Astrocyte (in vitro differentiated cells and primary cell): ENCODE results near the gene RAET1G. TPM values are rescaled to one million over a fixed set of nuclear protein-coding genes. Genes with fewer than 3 reads are reported as not detected.

Experiments
- DNase-seq: peaks from one replicate; pipeline ENCODE4 v3.0.0-alpha.2; 2010; ENCODE audit warnings: low read depth
- FAIRE-seq: peaks from 2 replicates; lab custom pipeline; 2011; peaks lifted over from hg19 to GRCh38; lab: Jason Lieb, UNC
- H2AFZ ChIP-seq: 2 replicates; pipeline ENCODE4 v1.6.0; 2012; ENCODE audit warnings: low read depth, low read length, inconsistent platforms
- H3K27ac ChIP-seq: 2 replicates; pipeline ENCODE4 v1.5.1; 2011; ENCODE audit warnings: low read depth, low read length, inconsistent platforms
- H3K27me3 ChIP-seq: 2 replicates; pipeline ENCODE4 v1.6.0; 2011; ENCODE audit warnings: low read length, inconsistent platforms; ENCODE audit not compliant: insufficient read depth
- H3K36me3 ChIP-seq: 2 replicates; pipeline ENCODE4 v1.5.1; 2011; ENCODE audit warnings: low read length, inconsistent platforms; ENCODE audit not compliant: insufficient read depth
- H3K4me1 ChIP-seq: 2 replicates; pipeline ENCODE4 v1.5.1; 2011; ENCODE audit warnings: low read length, inconsistent platforms; ENCODE audit not compliant: insufficient read depth
- H3K4me2 ChIP-seq: 2 replicates; pipeline ENCODE4 v1.6.0; 2012; ENCODE audit warnings: low read length, inconsistent platforms
- H3K4me3 ChIP-seq: 2 replicates; pipeline ENCODE4 v1.5.1; 2011; ENCODE audit warnings: low read depth, mild to moderate bottlenecking, low read length, inconsistent platforms; ENCODE audit not compliant: insufficient read depth
- H3K79me2 ChIP-seq: 2 replicates; pipeline ENCODE4 v1.6.0; 2012; ENCODE audit warnings: mild to moderate bottlenecking, low read length, inconsistent platforms; ENCODE audit not compliant: insufficient read depth
- H3K9ac ChIP-seq: 2 replicates; pipeline ENCODE4 v1.6.0; 2012; ENCODE audit warnings: mild to moderate bottlenecking, low read length, inconsistent platforms
- H3K9me3 ChIP-seq: 2 replicates; pipeline ENCODE4 v1.5.1; 2012; ENCODE audit warnings: low read depth, mild to moderate bottlenecking, low read length, inconsistent platforms; ENCODE audit not compliant: insufficient read depth
- H4K20me1 ChIP-seq: 2 replicates; pipeline ENCODE4 v1.6.0; 2012; ENCODE audit warnings: low read length, inconsistent platforms; ENCODE audit not compliant: insufficient read depth
- H3K27ac Mint-ChIP-seq: one replicate; pipeline ENCODE4 v1.8.0; 2021; ENCODE audit warnings: mild to moderate bottlenecking, mixed read lengths; ENCODE audit not compliant: unreplicated experiment
- H3K27me3 Mint-ChIP-seq: one replicate; pipeline ENCODE4 v1.8.0; 2021; ENCODE audit warnings: low read depth, mixed read lengths; ENCODE audit not compliant: unreplicated experiment
- H3K36me3 Mint-ChIP-seq: one replicate; pipeline ENCODE4 v1.8.0; 2021; ENCODE audit warnings: low read depth, mixed read lengths; ENCODE audit not compliant: unreplicated experiment
- H3K4me1 Mint-ChIP-seq: one replicate; pipeline ENCODE4 v1.8.0; 2021; ENCODE audit warnings: low read depth, mixed read lengths; ENCODE audit not compliant: unreplicated experiment
- H3K4me3 Mint-ChIP-seq: one replicate; pipeline ENCODE4 v1.8.0; 2021; ENCODE audit warnings: mild to moderate bottlenecking, moderate library complexity, mixed read lengths; ENCODE audit not compliant: unreplicated experiment
- H3K9me3 Mint-ChIP-seq: one replicate; pipeline ENCODE4 v1.8.0; 2021; ENCODE audit warnings: mild to moderate bottlenecking, mixed read lengths; ENCODE audit not compliant: unreplicated experiment
- EZH2 ChIP-seq: IDR thresholded peaks from 2 replicates; pipeline ENCODE4 v1.6.1; 2012; ENCODE audit warnings: mild to moderate bottlenecking, low read length, inconsistent platforms; ENCODE audit not compliant: insufficient read depth
- total RNA-seq: library from RNA; stranded (reverse); gene quantifications from 2 replicates; pipeline ENCODE4 v1.2.1, GENCODE V29; 2021
- TF ChIP-seq, protein P1 (sequence below): IDR thresholded peaks from 2 replicates; pipeline ENCODE4 v1.5.1; 2011; ENCODE audit warnings: low read depth, mild to moderate bottlenecking, inconsistent platforms, low read length, moderate library complexity; ENCODE audit not compliant: insufficient read depth

RAET1G gene
- total RNA-seq, 1 donor from 2014 or later: not detected

DNA sequence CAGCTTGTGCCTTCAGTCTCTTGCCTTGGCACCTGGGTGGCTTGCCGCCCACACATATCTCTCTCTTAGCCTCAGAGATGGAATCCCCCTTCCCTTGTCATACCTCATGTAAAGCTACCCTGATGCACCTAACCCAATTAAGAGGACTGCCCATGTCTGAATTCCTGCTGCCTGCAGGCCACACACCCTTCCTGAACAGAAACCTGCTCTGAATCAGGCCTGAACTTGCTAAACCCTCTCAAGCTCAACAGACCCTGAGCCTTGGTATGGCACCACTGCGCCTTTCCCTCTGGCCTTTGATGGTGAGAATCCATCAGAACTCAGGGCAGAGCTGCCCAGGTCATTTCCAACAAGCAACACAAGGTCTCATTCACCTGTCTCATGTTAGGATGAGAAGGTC is 5.2 kb downstream of the RAET1G start:
- Histone ChIP-seq H3K4me1 (no peaks in the 10 kb centered on the region), H2AFZ (no peak overlapping the region), H3K4me3 (no peak overlapping the region), H3K9ac (no peak overlapping the region), H3K4me2 (no peak overlapping the region), H3K27me3 (peaks cover 6% of the 10 kb centered on the region), H3K79me2 (no peaks in the 10 kb centered on the region), H4K20me1 (no peaks in the 10 kb centered on the region), H3K9me3 (no peaks in the 10 kb centered on the region), H3K27ac (no peak overlapping the region), H3K36me3 (no peaks in the 10 kb centered on the region)
- DNase-seq (no peak), FAIRE-seq (no peak)
- TF ChIP-seq, protein P1, sequence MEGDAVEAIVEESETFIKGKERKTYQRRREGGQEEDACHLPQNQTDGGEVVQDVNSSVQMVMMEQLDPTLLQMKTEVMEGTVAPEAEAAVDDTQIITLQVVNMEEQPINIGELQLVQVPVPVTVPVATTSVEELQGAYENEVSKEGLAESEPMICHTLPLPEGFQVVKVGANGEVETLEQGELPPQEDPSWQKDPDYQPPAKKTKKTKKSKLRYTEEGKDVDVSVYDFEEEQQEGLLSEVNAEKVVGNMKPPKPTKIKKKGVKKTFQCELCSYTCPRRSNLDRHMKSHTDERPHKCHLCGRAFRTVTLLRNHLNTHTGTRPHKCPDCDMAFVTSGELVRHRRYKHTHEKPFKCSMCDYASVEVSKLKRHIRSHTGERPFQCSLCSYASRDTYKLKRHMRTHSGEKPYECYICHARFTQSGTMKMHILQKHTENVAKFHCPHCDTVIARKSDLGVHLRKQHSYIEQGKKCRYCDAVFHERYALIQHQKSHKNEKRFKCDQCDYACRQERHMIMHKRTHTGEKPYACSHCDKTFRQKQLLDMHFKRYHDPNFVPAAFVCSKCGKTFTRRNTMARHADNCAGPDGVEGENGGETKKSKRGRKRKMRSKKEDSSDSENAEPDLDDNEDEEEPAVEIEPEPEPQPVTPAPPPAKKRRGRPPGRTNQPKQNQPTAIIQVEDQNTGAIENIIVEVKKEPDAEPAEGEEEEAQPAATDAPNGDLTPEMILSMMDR: no peak
- no peak for TF ChIP-seq EZH2
- Mint-ChIP-seq H3K27ac (no peak overlapping the region), H3K9me3 (peaks cover 13% of the 10 kb centered on the region), H3K36me3 (peaks cover 2% of the 10 kb centered on the region), H3K4me3 (no peak overlapping the region), H3K27me3 (peaks cover 84% of the 10 kb centered on the region), H3K4me1 (no peaks in the 10 kb centered on the region)

DNA sequence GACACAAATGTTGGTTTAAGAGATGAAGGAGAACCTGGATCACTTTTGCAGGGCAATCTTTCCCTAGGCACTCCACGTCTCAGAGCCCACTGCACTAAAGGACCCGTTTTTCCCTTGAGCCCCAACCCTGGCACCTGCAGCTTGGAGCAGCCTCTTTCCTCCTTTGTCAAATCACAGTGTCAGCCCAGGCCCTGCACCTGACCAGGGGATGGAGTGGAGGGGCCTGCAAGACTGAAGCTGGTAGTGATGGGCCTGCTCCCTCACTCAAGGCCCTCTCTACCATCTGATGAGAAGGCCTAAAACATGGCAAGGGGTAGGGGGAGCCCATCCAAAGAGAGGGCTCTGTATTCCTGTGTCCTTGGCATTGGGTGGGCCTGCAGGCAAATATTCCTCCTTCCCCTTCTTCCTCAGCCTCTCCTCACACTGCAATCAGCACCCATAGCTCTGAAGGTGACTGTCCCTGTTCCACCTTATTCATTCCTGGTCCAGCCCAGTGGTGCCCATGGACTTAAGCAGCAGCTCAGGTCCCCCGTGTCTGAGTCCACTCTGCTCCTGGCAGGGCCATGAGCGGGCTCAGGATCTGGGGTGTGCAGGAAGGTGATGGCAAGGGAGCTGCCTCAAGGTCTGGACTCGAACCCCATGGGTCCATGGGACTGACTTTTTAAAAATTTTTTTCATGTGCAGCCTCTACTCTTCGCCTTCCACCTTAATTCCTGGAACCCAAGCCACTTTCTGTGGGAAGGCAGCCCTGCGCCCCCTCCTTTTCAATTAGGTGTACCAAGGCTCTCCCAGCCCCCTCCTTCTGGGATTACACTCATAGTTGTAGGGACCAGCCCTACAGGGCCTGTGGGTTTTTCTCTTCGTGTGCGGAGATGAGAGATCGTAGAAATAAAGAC is 6.7 kb downstream of the RAET1G start:
- H2AFZ ChIP-seq: no peak overlapping the region
- no peak overlapping the region for H3K27ac ChIP-seq
- no peaks in the 10 kb centered on the region for H3K9me3 ChIP-seq
- no peak overlapping the region for H3K27ac Mint-ChIP-seq
- no peaks in the 10 kb centered on the region for H3K4me1 Mint-ChIP-seq
- peaks cover 6% of the 10 kb centered on the region for H3K27me3 ChIP-seq
- TF ChIP-seq, protein P1: no peak
- no peak for TF ChIP-seq EZH2
- no peak overlapping the region for H3K4me2 ChIP-seq
- H3K79me2 ChIP-seq: no peaks in the 10 kb centered on the region
- no peak overlapping the region for H3K9ac ChIP-seq
- DNase-seq (no peak), FAIRE-seq (no peak)
- peaks cover 2% of the 10 kb centered on the region for H3K36me3 Mint-ChIP-seq
- H4K20me1 ChIP-seq: no peaks in the 10 kb centered on the region
- H3K4me1 ChIP-seq: no peaks in the 10 kb centered on the region
- peaks cover 83% of the 10 kb centered on the region for H3K27me3 Mint-ChIP-seq
- no peak overlapping the region for H3K4me3 ChIP-seq
- no peak overlapping the region for H3K4me3 Mint-ChIP-seq
- peaks cover 11% of the 10 kb centered on the region for H3K9me3 Mint-ChIP-seq
- no peaks in the 10 kb centered on the region for H3K36me3 ChIP-seq
